HG02884 (cell line): Measurements from ENCODE around the gene C22orf15.

Experiments
- ATAC-seq: cut with Tn5 transposase; IDR thresholded peaks from one replicate; pipeline ENCODE4 v1.9.1; 2021; ENCODE audit warnings: mild to moderate bottlenecking, moderate library complexity; ENCODE audit not compliant: unreplicated experiment

C22orf15 gene

DNA sequence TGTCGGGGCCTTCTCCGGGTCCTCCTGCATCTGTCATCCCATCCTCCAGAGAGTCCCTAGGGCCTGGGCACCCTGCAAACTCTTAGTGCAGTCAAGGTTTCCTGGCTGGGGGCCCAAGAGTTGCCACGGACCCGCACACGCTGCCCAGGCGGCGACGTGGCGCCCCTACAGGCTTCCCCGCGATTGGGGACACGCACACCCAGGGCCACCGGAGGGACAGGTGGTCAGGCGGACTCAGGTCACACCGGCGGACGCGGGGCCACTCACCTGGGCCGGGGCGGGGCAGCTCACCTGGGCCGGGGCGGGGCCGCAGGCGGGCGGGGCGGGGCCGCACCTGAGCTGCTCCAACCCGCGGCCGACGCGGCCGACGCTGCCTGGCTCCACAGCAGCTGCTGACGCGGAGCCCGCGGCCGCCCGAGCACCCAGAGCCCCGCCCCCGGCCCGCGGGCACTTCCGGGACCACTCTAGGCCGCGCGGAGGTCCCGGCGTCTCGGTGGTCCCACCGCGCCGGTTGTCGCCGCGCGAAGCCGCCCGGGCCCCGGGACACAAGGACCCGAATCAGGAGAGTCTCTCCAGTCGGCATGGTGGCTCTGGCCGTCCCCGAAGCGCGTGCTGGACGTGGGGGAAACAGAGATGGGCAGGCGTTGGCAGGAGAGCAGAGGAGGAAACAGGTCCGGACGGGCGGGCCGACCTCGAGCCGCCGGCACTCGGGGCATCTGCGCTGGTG, 11.9 kb upstream of the C22orf15 start, which contains the start of gene ZNF70:
Gene ZNF70, minus strand, starts transcription at position 399 of the 727 bp plus-strand sequence. CDS start 5,972 bp downstream, outside the sequence.
- ATAC-seq: no peak

DNA sequence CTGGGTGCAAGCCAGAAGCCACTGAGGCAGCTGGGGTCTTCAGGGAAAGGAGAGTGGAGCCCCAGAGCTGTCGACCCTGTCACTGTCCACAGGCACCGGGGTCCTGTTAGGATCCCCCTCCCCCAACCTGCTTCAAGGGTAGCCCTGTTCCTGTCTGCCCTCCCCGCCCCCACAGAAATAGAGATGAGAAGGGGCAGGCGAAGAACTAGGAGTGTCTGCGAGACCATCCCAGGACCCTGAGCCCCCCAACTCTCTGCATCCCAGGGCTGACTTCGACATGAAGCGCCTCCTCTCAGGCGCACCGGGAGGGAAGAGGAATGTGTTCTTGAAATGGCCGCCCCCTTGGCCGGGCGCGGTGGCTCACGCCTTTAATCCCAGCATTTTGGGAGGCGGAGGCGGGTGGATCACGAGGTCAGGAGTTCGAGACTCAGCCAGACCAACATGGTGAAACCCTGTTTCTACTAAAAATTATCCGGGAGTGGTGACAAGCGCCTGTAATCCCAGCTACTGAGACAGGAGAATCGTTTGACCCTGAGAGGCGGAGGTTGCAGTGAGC, 11.3 kb upstream of the C22orf15 start:
- no peak for ATAC-seq

DNA sequence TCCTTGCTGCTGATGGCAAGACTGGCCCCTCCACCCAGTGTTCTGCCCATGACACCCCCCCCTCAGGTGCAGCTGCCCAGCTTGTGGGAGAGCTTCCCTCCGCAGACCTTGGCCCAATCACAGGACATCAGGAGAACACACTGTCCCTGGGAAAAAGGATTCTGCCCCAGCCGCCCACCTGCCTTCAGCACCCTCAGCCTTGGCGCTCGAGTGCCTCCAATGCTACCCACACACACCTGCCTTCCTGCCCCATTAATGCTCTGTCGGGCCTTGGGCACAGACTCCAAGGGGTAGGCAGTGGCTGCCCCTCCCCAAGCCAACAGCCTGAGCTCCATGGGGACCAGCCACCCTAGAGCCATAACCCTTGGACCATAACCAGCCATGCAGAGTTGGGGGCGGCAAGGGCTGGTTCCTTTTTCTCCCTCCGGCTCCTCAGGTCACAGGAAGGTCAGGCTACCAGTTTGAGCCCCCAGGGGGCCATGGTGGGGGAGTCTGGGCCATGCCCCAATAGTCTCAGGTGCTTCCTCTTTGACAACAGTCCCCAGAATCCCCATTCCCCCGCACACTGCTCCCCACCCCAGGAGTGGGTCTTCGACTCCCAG, 10.6 kb upstream of the C22orf15 start:
- ATAC-seq: no peak

DNA sequence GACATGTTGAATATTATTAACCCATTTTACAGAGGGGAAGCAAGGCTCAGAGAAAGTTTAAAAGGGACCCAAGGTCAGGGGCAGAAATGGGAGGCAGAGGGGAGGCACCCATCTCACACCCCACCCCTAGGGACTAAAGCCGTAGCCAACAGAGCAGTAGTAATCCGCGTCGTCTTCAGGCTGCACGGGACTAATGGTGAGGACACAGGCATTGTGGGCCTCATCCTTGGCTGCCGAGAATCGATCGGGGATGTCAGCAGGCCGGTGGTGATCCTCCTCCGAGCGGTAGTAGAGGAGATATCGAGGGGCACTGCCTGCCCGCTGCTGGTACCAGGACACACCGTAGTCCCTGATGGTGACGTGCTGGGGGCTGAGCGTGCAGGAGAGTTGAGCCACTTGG, 10.0 kb upstream of the C22orf15 start:
- ATAC-seq: no peak

DNA sequence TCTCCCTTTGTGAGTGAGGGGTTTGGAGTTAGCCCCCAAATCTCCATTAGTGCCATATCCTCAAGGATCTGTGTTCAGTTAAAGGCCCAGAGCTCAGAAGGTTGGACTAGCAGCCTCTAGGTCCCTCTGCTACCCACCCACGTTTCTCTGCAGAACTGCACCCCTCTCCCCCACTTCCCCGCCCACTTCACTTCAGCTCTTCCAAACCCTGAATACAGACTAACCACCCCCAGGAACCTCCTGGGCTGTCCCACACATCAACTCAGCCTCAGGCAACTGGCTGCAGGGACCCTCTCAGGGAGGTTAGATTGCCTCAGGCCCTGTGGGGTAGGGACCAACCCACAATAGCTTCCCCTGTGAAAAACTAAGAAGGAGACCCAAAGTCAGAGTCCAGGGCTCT, 9.4 kb upstream of the C22orf15 start:
- no peak for ATAC-seq

DNA sequence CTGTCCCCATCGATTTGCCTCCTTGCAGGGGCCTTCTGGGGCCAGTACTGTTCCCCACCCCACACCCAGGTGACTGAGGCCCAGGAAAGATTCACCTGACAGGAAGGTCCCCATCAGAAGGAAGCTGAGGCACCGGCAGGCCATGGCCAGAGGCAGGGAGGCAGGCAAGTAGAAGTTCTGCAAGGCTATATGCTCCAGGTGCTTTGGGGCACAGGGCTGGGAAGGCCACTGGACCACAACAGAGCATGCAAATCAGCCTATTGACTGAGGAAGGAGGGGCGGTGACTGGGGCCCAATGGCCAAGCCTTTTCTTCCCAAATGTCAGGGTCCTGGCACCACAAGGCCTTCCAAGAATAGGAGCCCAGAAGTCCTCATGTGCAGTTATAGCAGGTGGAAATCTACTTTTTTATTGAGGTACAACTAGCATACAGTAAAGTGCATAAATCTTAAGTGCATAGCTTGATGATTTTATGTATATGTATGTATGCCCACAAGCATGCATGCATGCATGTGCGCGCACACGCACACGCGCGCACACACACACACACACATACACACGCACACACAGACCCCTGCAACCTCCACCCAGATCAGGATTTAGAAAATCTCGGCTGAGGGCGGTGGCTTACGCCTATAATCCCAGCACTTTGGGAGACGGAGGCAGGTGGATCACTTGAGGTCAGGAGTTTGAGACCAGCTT, 8.4 kb upstream of the C22orf15 start, which contains the start of gene VPREB3:
Gene VPREB3, minus strand, starts transcription at position 206 of the 700 bp plus-strand sequence. Its CDS starts 62 bp downstream, at position 144.
- no peak for ATAC-seq

DNA sequence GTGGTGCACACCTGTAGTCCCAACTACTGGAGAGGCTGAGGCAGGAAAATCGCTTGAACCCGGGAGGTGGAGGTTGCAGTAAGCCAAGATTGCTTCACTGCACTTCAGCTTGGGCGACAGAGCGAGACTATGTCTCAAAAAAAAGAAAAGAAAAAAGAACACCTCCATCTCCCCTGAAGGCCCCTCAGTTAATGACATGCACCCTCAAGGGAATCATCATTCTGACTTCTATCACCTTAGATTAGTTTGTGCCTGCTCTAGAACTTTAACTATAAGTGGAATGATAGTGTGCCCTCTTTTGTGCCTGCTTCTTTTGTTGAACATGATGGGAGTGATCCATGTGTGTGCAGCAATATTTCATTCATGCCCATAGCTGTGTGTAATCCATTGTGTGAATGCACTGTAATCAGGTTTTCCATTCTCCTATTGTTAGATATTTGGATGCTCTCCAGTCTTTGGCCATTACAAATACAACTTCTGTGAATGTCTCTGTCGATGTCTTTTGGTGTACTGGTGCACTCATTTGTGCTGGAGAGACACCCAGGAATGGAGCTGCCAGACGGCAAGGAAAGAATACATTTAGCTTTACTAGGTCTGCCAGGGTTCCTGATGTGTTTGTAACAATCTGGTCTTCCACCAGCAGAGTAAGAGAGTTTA, 7.7 kb upstream of the C22orf15 start:
- no peak for ATAC-seq

DNA sequence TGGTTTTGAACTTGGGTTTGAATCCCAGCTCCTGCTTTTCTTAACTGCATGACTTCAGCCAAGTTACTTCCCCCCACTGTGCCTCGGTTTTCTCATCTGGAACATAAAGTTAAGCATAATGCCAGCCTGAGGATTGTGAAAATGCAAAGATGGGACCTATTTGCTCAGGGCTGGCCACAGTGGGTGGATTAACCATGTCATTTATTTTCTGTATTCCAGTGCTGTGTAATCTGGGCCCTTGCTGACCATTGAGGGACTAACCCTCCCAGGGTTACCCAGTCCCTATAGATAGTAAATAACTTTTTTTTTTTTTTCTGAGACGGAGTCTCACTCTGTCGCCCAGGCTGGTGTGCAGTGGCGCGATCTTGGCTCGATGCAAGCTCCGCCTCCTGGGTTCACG, 7.1 kb upstream of the C22orf15 start:
- no peak for ATAC-seq

DNA sequence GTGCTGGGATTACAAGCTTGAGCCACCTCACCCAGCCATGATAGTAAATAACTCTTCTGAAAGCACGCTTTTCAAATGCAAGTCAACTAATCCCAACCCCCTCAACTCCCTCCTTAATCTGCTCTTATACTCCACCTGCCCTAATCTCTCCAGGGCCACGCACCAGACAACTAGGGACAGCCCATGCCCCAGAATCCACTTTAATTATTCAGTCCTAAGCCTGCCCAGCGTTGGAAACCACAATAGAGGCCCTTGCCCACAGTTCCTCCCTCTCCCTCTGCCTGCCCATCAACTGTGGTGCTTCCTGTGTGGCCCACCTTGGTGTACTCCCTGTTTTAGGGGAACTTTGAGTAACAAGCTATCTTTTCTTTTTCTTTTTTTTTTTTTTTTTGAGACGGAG, 5.9 kb upstream of the C22orf15 start:
- no peak for ATAC-seq

DNA sequence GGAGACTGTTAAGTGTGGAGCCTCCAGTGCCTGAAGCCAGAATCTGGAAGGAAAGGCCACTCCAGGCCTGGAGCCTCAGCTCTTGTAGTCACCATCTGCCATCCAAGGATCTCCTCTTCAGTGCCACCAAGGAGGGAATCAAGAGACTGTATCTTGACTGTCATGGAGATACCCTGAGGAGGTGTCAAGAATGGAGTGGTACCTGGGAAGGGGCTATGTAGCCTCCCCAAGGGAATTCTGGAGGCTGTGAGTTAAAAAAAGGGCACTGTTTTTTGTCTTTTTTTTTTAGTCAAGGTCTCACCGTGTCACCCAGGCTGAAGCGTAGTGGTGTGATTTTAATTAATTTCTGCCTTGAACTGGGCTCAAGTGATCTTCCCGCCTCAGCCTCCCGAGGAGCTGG, 3.2 kb upstream of the C22orf15 start:
- no peak for ATAC-seq

DNA sequence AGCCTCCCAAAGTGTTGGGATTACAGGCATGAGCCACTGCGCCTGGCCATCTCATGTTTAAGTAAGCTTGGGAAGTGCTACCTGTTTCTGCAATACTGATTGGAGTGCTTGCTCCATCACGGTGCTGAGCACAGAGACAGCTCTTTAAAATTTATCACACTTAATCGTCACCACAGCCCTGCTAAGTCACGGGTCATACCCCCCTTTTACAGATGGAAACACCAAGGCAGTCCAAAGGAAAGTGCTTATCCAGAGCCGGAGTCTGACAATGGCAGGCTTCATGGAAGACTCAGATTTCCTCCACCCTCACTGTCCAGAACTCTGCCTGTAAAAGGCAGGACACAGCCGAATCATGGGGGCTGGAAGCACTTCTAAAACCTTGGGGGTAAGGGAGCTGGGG, 2.7 kb upstream of the C22orf15 start:
- ATAC-seq: no peak

DNA sequence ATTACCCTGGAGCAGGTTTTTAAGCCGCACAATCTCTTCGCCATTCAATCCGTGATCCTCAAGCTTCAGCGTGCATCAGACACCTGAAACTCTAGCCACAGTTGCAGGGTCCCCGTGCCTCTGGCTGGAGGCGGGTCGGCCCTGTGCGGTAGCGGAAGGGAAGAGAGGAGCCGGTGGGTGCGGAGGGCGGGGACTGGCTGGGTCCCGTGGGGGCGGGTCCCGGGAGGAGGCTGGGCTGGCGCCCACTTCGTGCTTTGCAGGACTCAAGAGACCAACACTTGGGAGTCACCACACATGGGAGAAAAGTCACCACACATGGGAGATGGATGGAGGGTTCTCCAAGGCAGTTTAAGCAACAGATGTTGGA, 772 bp downstream of the C22orf15 start:
- no peak for ATAC-seq

DNA sequence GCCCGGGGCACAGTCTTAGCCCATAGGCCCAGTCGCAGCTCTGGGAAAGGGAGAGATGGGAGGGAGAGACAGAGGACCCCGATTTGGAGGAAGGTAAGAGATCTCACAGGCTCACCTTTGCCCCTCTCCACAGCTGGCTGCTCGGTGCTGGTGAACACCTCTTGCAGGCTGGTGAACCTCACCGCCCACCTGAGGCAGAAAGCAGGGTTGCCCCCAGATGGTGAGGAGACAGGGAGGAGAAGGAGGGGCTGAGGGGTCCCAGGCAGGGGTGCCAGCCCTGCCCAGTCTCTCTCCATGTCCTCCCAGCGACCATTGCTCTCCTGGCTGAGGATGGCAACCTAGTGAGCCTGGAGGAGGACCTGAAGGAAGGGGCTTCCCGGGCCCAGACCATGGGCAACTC, 1.2 kb downstream of the C22orf15 start:
- no peak for ATAC-seq

DNA sequence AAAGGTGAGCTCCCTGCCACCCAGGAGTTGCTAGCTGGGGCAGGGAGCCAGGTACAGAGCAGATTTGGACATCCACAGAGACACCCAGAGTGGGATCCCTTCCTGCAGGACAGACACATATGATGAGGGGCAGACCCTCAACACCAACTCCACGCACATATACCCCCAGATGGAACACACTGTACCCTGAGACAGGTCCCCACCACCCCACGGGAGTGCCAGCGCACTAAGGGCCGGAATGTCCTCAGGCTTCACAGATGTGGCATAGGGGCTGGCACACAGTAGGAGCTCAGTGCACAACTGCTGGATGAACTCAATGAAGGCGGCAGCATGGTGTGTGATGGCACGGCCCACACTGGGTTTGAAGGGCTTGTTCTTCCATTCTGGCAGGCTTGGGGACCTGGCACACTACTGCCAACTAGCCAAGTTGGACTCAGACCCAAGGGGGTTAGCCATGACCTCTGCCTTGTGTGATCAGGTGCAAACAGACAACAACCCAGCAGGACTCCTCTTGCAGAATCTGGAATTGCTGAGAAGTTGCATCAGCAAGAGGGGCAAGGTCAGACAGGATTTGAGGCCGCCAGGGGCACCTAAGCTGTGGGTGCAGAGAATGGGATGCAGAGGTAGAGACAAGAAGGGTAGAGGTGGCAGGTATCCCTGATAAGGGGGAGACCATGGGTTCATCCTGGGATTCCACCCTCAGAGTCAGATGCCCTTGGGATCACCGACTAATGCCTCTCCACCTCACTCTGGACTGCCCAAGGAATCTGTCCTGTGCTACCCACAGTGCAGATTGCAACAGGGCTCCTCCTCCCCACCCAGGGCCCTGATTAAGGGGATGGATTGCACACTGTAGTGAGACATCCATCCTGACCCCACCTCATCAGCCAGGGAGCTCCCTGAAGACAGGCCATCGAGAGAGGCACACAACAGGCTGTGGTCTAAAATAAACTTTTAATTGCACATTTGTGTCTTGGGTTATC, 2.4 kb downstream of the C22orf15 start:
- no peak for ATAC-seq

DNA sequence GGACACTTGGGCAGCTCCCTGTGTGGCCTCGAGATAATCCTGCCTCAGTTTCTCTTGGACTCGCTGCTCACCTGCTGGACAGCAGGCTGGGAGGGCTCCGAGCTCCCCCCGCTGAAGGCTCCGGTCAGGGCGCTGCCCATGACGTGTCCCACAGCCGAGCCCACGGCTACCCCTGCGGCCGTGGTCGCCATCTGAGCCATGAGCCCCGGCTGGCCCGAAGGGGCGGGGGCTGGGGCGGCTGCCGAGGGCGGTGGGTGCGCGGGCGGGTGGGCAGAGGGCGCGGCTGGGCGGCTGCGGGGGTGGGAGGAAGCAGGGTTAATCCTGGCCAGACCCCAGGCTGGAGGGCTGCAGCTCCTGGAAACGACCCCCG, 4.5 kb downstream of the C22orf15 start:
- no peak for ATAC-seq

DNA sequence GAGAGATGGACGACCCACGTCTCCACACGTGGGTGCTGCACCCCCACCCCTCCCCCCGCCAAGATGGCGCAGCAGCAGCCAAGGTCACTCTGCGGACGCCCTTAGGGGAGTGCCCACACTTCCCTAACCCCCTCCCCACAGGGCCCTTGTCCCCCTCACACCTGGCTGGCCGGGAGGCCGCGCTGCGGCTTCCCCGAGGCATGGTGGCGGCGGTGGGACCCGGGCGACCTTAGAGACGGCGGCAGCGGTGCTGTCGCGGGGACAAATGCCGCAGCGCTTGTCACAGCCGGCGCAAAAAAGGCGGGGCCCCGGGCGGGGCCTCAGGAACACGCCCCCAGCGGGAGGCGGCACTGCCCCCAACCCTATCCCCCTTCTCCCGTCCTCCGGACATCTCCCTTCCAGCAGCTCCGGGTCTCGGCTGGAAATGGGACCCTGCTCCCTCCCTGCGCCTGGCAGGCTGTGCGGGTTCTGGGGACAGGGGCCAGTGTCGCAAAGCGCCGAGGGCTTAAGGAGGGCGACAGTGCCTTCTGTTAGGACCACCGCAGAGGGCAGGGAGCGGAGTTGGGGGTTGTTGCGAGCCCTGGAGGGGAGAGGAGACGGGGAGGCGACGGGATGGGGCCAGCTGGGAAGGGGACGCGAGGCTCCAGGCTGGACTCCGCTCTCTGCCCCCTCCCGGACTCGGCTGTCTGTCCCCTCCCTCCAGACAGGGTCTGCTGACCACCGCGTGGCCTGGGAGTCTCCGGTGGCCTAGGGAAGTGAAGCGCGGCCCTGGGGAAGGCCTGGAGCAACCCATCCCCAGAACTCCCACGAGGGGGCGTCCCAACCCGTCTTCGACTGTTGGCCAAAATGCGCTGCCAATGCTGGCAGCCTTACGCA, 5.1 kb downstream of the C22orf15 start, which contains the start of gene CHCHD10:
Gene CHCHD10, minus strand, starts transcription at position 300 of the 876 bp plus-strand sequence. Its CDS starts 98 bp downstream, at position 202.
- no peak for ATAC-seq

DNA sequence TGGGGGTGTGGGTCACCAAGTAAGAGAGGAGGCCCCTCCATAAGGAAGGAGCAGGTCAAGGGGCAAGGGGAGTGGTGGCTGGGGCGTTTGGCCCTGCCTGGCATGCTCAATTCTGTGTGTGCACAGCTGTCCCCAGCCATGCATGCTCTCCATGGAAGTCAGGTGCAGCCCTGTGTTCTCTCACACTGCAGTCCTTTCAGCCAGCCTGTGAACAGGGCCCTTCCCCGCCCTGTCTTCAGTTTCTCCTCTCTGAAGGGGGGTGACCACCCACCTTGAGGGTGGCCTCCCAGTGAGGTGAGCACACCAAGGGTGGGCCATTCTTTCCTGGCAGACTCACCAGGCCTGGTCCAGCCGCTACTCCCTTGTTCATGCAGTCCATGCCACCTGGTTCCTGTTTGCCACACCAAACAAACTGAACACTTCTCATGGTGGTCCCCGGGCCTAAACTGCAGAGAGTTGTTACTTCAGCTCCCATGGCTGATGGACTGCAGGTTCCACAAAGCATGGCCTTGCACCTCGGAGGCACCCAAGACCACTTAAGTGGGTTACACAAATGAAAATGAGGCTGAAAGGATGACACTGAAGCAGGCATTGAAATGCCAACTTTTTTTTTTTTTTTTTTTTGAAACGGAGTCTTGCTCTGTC, 6.7 kb downstream of the C22orf15 start:
- ATAC-seq: no peak

DNA sequence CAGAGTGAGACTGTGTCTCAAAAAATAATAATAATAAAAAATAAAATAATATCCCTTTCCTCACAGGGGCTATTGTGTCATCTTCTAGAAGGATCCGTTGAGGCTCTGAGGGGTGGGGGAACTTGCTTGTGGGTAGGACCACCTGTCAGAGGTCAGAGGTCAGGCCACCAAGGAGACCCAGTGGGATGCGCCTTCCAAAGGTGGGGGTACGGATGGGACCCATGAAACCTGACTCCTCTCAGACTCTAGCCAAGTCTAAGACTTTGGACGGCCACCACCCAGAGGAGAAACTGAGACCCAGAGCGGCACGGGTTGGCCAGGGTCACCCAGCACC, 9.5 kb downstream of the C22orf15 start:
- no peak for ATAC-seq
